CD4-positive, alpha-beta T cell treated with Interleukin-15 for 1 hour (primary cell): ENCODE measurements around the gene DGCR6L.
"Not testable (repeated sequence)": the region's sequence is repeated elsewhere in the genome, so short reads cannot be mapped to it uniquely, and the experiment has no call there.

ENCODE experiments used
- DNase-seq: peaks from one replicate; pipeline ENCODE4 v3.0.0-alpha.2; 2020

DGCR6L gene

GRCh38 chr22:20319745-20320658 is at the start of gene DGCR6L:
Gene DGCR6L, minus strand, starts transcription at chr22:20320060. Its CDS starts 72 bp downstream, at chr22:20319988.
- DNase-seq: peak; percentile 94

GRCh38 chr22:20368875-20369274 is 49.0 kb upstream of the DGCR6L start:
- not testable (repeated sequence) for DNase-seq

GRCh38 chr22:20366841-20367240 is 47.0 kb upstream of the DGCR6L start:
- not testable (repeated sequence) for DNase-seq

- DNase-seq: not testable (repeated sequence)
These were observed 44.7 kb upstream of the DGCR6L start for GRCh38 chr22:20364335-20365260.

- not testable (repeated sequence) for DNase-seq
These were observed 42.5 kb upstream of the DGCR6L start for GRCh38 chr22:20362403-20362802.

- DNase-seq: not testable (repeated sequence)
These were observed 41.9 kb upstream of the DGCR6L start for GRCh38 chr22:20361752-20362229.

- DNase-seq: not testable (repeated sequence)
These were observed 41.2 kb upstream of the DGCR6L start for GRCh38 chr22:20360866-20361751.

GRCh38 chr22:20360261-20360660 is 40.4 kb upstream of the DGCR6L start:
- not testable (repeated sequence) for DNase-seq

- DNase-seq: not testable (repeated sequence)
These were observed 38.8 kb upstream of the DGCR6L start for GRCh38 chr22:20358503-20359239.

GRCh38 chr22:20357967-20358366 is 38.1 kb upstream of the DGCR6L start:
- not testable (repeated sequence) for DNase-seq

- DNase-seq: not testable (repeated sequence)
These were observed 37.0 kb upstream of the DGCR6L start for GRCh38 chr22:20356906-20357305.

GRCh38 chr22:20355939-20356636 is 36.2 kb upstream of the DGCR6L start:
- DNase-seq: not testable (repeated sequence)

- no peak for DNase-seq
These were observed 34.5 kb upstream of the DGCR6L start for GRCh38 chr22:20354238-20354975.

GRCh38 chr22:20352536-20352935 is 32.7 kb upstream of the DGCR6L start:
- not testable (repeated sequence) for DNase-seq

GRCh38 chr22:20346553-20346952 is 26.7 kb upstream of the DGCR6L start:
- not testable (repeated sequence) for DNase-seq

GRCh38 chr22:20338291-20338690 is 18.4 kb upstream of the DGCR6L start:
- DNase-seq: not testable (repeated sequence)

GRCh38 chr22:20337807-20338206 is 17.9 kb upstream of the DGCR6L start:
- DNase-seq: not testable (repeated sequence)

- not testable (repeated sequence) for DNase-seq
These were observed 16.7 kb upstream of the DGCR6L start for GRCh38 chr22:20336561-20336960.

GRCh38 chr22:20328569-20328930 is 8.7 kb upstream of the DGCR6L start:
- not testable (repeated sequence) for DNase-seq

GRCh38 chr22:20325996-20326395 is 6.1 kb upstream of the DGCR6L start:
- not testable (repeated sequence) for DNase-seq
